NCI-H2107 treated with DMSO at 0.1 percent for 48 hours (cell line): ENCODE data around the gene PPFIBP2.
"Not testable (repeated sequence)": the region's sequence is repeated elsewhere in the genome, so short reads cannot be mapped to it uniquely, and the experiment has no call there.

ENCODE experiments used
- DNase-seq: peaks from one replicate; lab custom pipeline; 2025; ENCODE audit not compliant: unreplicated experiment; lab: John Stamatoyannopoulos, UW

Gene PPFIBP2

DNA sequence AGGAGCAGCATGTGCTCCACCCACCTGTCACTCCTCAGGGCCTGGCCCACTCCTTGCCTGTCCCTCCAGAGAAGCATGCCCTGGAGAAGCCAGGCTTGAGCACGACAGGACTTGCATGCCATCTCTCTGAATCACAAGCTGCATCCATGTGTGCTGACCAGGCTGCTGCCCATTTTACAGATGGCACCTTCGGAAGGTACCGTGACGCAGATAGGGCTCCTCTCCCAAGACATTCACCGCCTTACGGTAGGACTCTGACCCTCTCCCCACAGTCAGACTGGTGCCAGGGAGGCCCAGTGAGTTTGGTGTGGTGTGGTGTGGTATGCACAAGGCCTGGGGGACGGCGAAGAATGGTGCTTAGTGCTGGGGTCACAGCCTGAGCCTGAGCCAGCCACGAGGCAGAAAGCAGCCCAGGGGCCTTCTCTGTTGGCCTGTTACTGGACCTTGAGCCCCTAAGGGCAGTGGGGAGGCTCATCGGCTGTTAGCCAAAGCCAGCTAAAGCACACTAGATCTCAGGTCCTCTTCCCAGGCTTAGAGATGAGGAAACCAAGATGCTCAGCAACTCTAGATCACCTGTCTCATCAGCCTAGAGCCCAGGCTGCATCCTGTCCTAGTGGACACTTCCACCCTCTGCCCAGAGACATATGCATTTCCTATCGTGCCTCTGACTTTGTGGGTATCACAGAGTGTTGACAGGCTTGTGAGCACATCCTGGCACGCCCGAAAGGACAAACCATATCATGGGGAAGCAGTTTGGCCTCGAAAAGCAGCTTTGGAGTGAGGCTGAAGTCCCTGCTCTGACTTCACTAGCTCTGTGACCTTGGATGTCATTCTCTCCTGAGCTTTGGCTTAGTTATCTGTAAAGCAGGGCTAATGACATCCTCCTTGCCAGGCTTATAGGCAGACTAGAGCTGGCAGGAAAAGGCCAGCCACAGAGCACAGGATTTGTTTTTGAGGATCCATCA, 141.7 kb downstream of the PPFIBP2 start:
- no peak for DNase-seq

DNA sequence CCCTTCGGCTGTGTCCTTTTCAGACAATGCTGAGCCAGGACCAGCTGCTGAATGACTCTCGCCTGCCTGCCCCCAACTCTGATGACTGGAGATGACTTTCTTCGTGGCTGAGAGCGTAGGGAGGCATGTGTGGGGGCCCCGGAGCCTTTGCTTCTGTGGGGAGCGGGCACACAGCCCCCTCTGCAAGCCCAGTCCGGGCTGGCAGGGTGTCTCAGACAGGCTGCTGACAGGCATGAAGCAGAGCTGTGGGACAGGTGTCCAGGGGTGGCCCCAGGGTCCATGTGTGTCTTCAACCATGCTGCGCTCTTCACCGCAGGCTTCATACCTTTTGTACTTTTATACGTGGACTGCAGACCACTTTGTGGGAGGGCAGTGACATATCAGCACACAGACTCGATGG, 142.9 kb downstream of the PPFIBP2 start:
- DNase-seq, result no peak

DNA sequence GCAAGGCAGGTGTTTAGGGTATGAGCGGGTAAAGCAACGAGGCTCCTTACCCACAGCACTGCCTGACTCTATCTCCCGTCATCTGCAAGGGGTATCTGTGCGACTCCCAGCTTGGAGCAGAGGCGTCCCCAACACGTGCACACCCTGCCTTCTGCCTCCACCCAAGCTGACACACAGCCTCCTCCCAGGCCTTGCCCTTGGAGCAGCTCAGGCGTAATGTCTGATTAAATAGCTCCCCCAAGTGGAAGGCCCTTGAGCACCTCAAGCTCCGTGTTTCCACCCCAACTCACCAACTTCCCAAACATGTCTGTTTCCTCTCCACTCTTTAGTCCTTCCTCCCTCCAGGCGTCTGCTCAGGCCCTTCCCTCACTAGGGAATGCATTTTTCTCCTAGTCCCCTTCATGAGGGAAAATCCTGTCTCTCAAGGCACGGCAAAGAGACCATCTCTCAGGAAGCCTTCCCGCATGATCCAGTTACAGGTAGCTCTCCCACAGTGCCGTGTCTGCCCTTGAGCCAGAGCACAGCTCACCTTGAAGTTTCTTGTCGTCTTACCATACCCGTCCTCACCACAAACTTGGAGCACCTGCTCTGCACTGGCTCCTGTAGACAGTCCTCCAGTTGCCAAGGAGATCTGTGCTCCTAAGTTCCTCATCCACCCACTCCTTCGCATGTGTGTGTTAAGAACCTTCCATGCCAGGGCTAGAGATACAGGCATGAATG, 143.7 kb downstream of the PPFIBP2 start:
- peak; percentile 1 for DNase-seq

DNA sequence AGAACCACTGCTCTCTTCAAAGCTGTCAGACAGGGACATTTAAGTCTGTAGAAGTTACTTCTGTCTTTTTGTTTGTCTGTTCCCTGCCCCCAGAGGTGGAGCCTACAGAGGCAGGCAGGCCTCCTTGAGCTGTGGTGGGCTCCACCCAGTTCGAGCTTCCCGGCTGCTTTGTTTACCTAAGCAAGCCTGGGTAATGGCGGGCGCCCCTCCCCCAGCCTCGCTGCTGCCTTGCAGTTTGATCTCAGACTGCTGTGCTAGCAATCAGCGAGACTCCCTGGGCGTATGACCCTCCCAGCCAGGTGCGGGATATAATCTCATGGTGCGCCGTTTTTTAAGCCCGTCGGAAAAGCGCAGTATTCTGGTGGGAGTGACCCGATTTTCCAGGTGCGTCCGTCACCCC, 149.7 kb downstream of the PPFIBP2 start:
- DNase-seq, result not testable (repeated sequence)

DNA sequence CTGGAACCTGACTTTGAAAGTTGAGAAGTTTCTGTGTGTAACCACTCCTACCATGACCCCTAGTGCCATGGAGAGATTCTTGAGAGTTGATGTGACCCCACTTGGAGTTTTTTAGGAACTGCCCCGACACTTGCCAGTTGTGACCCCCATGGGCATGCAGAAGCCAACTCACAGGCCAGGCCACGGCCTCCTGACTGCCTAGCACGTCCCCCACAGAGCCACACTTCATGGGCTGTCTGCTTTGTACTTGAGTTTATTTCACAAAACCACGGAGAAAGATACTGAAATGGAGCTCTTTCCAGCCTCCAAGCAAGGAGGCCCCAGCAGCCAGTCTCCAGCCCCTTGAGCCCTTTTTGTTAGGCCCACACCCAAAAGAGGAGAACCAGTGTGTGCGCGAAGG, 151.1 kb downstream of the PPFIBP2 start:
- no peak for DNase-seq

DNA sequence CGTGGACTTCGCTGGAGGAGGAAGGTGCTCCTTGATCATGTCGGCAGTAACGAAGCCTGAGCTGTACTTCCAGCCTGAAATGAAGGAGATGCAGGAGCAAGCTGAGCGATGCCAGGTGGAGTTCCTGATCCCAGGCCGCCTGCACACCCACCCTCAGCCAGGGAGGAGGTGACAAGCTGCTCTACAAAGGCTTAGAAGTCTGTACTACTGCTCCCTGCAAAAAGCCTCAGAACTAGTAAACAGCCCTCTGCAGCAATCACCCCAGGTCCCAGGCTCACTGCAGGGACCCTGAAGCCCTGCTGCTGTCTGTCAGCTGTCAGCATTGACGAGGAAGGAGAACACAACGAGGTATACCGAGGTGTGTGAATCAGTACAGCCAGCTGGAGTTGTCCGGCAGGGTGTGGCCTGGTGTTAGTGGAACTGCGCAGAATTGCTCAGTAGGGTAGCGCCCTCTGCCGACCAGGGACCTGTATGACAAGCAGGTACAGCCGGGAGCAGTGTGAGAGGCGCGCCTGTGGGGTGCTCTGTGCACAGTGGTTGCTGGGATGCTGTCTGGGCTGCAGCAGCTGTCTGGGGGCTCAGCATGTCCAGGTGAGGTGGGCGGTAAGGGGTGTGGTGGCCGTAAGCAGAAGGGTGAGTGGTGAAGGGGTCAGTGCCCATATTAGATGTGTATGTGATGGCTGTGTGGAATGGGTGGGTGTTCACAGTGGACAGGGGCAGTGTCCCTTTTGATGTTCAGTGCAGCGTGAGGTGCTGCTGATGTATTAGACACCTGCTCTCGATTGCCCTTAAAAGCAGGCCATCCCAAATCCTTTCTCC, 151.9 kb downstream of the PPFIBP2 start:
- no peak for DNase-seq

DNA sequence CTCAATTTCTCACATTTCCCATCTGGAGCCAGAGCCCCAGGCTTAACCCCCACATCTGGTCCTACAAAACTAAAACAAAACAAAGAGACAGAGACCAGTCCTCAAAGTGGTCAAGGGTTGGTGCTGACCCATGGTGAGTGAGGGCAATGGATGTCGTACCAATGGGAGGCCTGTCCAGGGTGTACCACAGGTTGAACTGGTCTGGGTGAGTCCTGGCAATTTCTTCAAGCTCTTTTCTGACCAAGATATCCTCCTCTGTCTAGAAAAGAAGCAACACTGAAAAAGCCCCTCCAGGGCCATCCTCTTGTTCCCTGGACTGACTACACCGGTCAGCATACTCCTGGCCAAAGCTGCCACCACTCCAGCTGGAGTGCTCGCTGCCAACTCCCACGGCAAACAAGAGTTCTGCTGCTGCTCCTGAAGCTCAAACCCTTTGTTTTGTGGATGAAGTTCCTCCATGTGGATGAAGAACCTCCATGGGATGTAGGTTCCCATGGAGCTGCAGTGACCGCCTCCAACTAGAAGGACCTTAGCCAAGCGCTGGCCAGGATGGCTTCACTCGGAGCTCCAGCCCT, 152.6 kb downstream of the PPFIBP2 start:
- no peak for DNase-seq

DNA sequence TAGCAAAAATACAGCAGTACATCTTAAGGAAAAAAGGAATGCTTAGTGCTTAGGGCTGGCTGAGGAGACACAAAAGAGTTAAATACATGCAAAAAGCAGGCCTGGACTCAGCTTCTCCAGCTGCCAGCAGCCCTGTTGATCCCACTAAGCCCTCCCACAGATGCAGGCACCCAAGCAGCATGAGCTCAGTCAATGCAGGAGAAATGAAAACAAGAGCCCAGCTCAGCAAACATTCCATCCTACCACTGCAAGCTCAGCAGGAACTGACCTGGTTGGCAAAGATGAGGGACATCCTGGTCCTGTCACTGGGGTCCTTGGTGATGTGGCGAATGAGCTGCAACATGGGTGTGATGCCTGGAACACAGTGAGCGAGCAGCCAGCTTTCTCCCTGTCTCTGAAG, 153.7 kb downstream of the PPFIBP2 start:
- no peak for DNase-seq

DNA sequence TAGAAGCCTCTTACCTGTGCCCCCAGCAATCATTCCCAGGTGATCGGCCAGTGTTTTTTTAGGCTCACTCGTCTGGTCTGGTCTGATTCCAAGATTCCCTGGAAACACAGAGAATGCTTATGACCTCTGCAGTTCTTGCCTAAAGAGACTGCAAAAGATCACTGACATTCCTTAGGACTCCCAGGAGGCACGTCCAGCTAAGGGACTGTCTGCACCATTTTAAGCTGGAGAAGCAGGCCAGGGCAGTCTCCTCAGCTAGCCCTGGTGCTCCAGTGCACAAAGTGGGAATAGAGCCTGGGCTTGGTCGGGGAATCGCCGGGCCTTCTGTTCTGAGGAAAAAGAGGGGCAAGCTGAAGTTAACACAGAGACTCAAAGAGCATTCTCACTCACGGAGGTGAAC, 154.7 kb downstream of the PPFIBP2 start:
- no peak for DNase-seq

DNA sequence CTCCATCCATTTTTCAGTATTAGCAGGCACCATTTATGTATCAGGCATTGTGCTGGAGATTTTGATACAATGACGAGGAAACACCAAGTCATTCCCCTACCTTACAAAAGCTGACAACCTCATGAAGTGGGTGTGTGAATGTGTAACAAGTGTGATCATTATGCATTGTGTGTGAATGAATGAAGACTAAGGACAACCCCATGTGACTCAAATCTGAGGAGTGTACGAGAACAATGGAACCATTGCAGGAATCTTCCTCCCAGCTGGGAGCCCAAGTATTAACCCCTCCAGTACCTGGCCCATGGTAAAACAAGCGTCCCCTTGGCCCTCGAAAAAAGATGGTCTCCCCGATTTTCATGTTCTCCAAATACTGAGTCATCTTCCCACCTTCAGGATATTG, 155.1 kb downstream of the PPFIBP2 start:
- DNase-seq, result no peak

DNA sequence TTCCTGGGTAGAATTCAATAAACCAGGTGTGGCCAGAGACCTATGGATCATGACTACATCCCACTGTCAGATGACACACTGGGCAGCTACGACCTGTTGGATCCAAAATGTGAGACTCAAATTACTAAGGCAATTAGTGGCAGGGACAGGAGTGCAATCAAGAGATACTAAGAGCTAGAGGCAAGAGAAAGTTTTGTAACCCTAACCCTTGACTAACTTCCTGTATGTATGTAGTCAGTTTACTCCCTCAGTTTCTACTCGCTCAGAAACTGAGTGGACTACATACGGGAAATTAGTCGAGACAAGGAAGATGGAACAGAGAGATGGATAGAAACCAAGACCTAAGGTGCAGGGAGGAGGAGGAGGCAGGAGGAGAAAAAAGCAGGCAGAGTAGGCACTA, 156.8 kb downstream of the PPFIBP2 start:
- DNase-seq, result no peak

DNA sequence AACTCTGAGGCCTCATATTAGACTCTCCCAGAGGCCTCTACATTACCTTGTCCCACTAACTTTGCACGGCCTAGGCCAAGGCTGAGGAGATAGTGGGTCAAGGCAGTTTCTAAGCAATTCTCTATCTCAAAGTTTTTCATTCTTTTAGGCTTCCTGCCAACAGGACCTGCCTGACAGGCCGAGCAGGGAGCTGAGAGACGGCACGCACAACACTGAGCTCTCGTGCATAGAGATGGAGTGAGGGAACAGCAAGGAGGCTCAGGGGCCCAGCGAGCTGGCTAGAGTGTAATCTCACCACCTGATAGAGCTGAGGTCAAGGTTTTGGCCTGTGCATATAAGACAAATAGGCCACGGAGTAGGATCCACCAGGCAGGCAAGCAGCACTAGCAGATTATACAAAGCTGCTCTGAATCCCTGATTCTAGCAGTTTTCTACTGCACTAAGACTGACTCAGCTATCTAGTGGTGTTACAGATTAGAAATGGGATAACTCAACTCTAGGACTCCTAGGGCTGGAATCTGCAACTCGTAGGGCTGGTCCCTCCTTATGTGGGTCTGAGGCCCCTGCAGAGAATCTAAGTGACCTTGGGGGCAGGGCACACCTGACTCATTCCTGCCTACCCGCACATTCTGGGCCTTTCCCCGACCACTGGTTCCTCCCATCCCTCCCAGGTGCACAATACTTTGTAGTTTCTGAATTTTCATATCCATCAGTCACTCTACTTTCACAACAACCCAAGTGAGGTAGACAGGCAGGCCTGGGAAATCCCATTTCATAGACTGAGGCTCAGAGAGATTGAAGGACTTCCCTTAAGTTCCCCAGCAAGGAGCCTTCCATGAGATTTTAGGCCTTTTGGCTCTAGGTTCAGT, 157.8 kb downstream of the PPFIBP2 start:
- DNase-seq, result no peak

DNA sequence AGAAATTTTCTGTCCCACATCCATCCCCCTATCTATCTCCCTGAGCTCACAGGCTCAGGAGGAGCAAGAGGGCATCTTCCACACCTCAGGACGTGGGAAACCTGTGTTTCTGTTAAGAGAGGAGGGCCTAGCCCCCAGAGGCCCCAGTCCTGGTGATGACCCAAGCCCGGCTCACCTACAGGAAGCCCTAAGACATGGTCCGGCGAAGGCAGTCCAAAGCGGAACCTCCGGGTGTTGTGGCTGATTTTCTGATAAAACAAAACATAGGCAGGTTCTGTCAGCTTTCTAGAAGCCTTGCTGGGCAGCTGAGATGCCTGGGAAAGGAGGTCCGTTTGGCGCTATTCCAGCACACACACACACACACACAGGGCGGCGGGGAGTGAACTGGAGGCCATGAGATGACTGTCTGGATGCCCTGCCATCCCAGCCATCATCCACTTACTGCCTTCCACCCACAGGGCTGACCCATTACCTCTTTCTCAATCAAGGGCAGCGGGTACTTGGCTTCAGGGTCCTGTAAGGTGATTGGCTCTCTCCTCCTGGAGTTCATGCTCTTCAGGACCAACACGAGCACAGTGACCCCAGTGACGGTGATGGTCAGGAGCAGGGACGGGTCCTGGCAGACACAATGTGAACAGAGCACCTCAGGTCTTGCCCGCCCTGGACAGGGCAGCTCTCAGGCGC, 158.6 kb downstream of the PPFIBP2 start:
- DNase-seq, result no peak

DNA sequence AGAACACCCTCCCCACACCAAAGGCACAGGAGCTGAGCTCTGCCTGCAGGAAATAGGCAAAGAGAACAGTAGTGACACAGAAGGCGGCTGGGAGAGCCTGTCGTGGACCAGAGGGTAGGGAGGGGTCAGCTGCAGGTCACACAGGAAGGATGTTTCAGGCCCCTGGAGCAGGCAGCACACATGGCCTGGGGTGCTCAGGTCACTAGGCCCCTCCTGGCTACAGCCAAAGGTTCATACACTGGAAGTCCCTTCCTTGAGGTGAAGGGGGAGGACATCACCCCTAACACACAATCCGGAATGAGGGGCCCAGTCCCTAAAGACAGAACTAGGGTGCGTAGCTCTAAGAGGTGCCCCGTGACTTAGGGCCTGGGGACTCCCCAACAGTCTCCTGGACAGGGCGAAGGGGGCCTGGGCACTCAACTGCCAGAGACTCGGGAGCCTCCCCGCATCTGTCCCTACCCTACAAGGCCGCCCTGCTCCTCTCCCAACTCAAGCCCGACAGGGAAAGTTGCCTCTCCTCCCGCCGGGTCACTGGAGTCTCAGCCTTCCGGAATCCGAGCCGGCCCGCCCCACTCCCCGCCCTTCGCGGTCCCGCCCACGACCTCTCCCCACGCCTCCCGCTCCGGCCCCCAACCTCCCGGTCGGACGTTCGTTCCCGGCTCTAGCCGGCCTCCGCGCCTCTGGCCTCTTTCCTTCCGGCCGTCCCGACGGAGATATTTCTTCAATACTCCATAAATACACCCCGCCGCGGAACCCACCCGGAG, 159.3 kb downstream of the PPFIBP2 start, which contains the start of gene CYB5R2:
TSS of gene CYB5R2 (minus strand) at position 541 of the 764 bp plus-strand sequence. CDS start 675 bp downstream, outside the sequence.
- DNase-seq, result no peak

DNA sequence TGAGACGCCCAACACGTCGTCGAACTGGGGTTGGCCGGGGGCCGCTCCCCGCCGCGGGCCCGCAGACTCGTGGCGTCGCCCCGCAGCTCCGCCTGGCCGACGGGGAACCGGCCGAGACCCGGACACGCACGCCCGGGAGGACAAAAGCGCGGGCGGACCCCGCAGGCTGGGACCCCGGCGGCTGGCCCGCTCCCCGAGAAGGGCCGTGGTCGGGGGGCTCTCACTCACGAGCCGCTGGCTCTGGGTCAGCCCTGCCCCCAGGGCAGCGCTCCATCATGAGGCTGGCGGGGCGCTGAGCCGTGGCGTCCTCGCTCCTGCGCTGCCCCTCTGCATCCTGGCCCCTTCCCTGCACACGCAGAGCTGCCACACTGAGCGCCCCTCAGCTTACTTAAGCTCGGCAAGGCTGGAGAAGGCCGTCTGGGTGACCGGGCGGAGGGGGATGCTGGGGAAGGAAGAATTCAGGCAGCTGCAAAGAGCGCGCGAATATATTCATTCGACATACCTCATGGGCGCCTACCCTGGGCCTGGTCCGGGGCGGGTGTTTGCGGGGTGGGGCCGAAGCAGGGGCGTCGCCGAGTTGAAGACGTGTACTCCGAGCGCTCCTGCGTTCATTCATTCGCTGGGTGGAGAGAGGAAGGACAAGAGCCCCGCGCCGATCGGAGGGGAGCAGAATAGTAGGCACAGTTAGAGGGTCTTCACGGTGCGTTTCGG, 160.1 kb downstream of the PPFIBP2 start:
- DNase-seq, result no peak

DNA sequence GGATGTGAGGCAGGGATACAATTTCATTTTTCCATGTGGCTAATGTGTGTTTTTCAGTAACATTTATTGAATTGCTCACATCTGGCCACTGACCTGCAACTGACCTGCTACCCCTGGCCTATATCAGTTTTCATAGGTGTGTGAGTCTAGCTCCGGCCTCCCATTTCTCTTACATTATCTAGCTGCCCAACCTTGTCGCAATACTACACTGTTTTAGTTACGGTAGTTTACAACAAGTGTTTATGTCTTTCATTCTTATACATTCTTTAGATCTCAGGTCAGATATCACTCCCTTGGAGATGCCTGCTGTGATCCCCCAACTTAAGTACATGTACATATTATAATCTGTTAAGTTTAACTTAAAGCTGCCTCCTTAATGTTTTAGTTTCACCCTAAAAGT, 161.8 kb downstream of the PPFIBP2 start:
- no peak for DNase-seq

DNA sequence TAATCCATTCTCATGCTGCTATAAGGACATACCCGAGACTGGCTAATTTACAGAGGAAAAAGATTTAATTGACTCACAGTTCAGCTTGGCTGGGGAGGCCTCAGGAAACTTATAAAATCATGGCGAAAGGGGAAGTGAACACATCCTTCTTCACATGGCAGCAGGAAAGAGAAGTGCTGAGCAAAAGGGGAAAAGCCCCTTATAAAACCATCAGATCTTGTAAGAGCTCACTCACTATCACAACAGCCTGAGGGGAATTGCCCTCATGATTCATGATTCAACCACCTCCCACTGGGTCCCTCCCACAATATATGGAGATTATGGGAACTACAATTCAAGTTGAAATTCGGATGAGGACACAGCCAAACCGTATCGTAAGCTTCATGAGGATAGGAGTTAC, 163.3 kb downstream of the PPFIBP2 start:
- no peak for DNase-seq

DNA sequence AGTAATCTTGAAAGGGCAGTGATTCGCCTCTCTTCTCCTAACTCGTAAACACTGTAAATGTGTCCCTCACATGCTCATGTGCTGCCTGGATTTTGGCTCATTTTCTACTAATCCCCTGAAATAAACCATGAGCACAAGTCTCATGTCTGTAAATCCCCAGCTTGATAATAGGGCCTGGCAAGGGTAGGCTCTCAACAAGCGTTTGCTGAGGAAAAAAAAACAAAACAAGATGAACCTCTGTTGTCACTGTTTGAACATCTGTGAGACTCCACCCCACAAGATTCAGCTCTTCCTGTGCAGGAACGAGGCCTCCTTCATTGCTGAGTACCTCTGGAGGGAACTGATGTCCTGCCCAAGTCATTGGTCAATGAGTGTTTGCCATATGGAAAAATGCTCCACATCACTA, 164.0 kb downstream of the PPFIBP2 start:
- DNase-seq, result no peak
